HepG2 (cell line): ENCODE measurements around the gene ZNF618.

ENCODE experiments used
- MAFK ChIP-seq, 2 experiments: IDR thresholded peaks in 1 of 2; conservative IDR thresholded peaks in 1 of 2; 2 replicates each; pipeline ENCODE4 v1.6.1; 2011; ENCODE audit warnings: improper control_type of control experiment in 2 of 2, low read length in 2 of 2
- SIX4 ChIP-seq: sonication (generic); formaldehyde crosslinking; IDR thresholded peaks from 2 replicates; pipeline ENCODE4 v1.4.0; 2020; ENCODE audit warnings: missing genetic modification reagents
- ZNF251 ChIP-seq: sonication (generic); formaldehyde crosslinking; IDR thresholded peaks from 2 replicates; pipeline ENCODE4 v1.9.0; 2021; ENCODE audit warnings: mild to moderate bottlenecking, missing genetic modification reagents
- ZNF780A ChIP-seq: sonication (generic); formaldehyde crosslinking; IDR thresholded peaks from 2 replicates; pipeline ENCODE4 v1.8.0; 2022; ENCODE audit warnings: mild to moderate bottlenecking, missing genetic modification reagents, moderate library complexity
- TF ChIP-seq, protein P1 (sequence below): sonication (generic); formaldehyde crosslinking; IDR thresholded peaks from 2 replicates; pipeline ENCODE4 v1.5.0; 2020; ENCODE audit warnings: mild to moderate bottlenecking, missing genetic modification reagents, moderate library complexity

DNA sequence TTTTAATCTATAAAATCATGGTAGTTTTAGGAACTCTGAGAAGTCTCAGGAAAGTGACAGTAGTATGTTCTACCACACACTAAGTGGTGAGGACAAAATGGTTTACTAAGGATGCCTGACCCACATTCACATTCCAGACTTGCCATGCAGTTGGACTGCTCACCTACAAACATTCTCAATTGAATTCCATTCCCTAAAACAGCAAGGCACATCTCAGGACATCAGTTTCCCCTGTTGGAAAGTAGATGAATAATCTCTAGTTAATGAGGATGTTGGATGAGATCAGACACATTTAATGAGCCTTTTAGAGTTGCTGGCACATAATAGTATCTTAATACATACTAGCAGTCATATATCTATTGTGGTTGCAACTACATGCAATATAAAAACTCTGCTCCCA lies 76.6 kb downstream of the ZNF618 start:
- TF ChIP-seq, protein P1, sequence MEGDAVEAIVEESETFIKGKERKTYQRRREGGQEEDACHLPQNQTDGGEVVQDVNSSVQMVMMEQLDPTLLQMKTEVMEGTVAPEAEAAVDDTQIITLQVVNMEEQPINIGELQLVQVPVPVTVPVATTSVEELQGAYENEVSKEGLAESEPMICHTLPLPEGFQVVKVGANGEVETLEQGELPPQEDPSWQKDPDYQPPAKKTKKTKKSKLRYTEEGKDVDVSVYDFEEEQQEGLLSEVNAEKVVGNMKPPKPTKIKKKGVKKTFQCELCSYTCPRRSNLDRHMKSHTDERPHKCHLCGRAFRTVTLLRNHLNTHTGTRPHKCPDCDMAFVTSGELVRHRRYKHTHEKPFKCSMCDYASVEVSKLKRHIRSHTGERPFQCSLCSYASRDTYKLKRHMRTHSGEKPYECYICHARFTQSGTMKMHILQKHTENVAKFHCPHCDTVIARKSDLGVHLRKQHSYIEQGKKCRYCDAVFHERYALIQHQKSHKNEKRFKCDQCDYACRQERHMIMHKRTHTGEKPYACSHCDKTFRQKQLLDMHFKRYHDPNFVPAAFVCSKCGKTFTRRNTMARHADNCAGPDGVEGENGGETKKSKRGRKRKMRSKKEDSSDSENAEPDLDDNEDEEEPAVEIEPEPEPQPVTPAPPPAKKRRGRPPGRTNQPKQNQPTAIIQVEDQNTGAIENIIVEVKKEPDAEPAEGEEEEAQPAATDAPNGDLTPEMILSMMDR (CRISPR knock-in tag) = no peak
- TF ChIP-seq ZNF251 (CRISPR knock-in tag) = no peak
- no peak for TF ChIP-seq SIX4
- TF ChIP-seq ZNF780A = no peak
- TF ChIP-seq MAFK (conservative IDR thresholded peaks at IDR 0.05 in 1 of 2, IDR thresholded peaks at IDR 0.05 in 1 of 2; ENCODE audit: low read length in 2 of 2) = no peak
